Mesendoderm (in vitro differentiated cells): ENCODE results near the gene CARD14.

Experiments used
- DNase-seq: peaks from one replicate; pipeline ENCODE4 v3.0.0; 2013
- H2AK5ac ChIP-seq: 2 replicates; pipeline ENCODE4 v1.6.1; 2013; ENCODE audit warnings: low read length, inconsistent platforms
- H2BK120ac ChIP-seq: 2 replicates; pipeline ENCODE4 v1.6.1; 2013; ENCODE audit warnings: low read depth, mild to moderate bottlenecking, low read length, moderate library complexity, mixed read lengths
- H2BK15ac ChIP-seq: replicated peaks from 2 replicates; pipeline ENCODE4 v1.6.1; 2013; ENCODE audit warnings: low read depth, mild to moderate bottlenecking, moderate library complexity
- H2BK5ac ChIP-seq: 2 replicates; pipeline ENCODE4 v1.6.1; 2013; ENCODE audit warnings: low read length, inconsistent platforms
- H3K18ac ChIP-seq: 2 replicates; pipeline ENCODE4 v1.6.1; 2013; ENCODE audit warnings: mild to moderate bottlenecking, low read length, mixed read lengths
- H3K23ac ChIP-seq: one replicate; pipeline ENCODE4 v1.6.1; 2013; ENCODE audit warnings: low read length
- H3K27ac ChIP-seq: 2 replicates; pipeline ENCODE4 v1.5.1; 2013; ENCODE audit warnings: low read depth, mild to moderate bottlenecking, inconsistent platforms, low read length, moderate library complexity
- H3K27me3 ChIP-seq: 2 replicates; pipeline ENCODE4 v1.6.1; 2013; ENCODE audit warnings: low read length, control low read depth, mild to moderate bottlenecking, inconsistent platforms; ENCODE audit not compliant: insufficient read depth, poor library complexity
- H3K36me3 ChIP-seq: 2 replicates; pipeline ENCODE4 v1.6.1; 2013; ENCODE audit warnings: low read length, inconsistent platforms; ENCODE audit not compliant: control insufficient read depth, insufficient read depth
- H3K4ac ChIP-seq: one replicate; pipeline ENCODE4 v1.6.1; 2013; ENCODE audit warnings: low read depth, mild to moderate bottlenecking, low read length, moderate library complexity
- H3K4me1 ChIP-seq: 2 replicates; pipeline ENCODE4 v1.6.1; 2013; ENCODE audit warnings: low read depth, low read length, inconsistent platforms; ENCODE audit not compliant: control insufficient read depth
- H3K4me2 ChIP-seq: 2 replicates; pipeline ENCODE4 v1.6.1; 2013; ENCODE audit warnings: low read length
- H3K4me3 ChIP-seq: 2 replicates; pipeline ENCODE4 v1.5.1; 2013; ENCODE audit warnings: mild to moderate bottlenecking, low read length
- H3K56ac ChIP-seq: one replicate; pipeline ENCODE4 v1.6.1; 2013; ENCODE audit warnings: low read length
- H3K79me1 ChIP-seq: 2 replicates; pipeline ENCODE4 v1.6.1; 2013; ENCODE audit warnings: low read length, inconsistent platforms
- H3K79me2 ChIP-seq: 2 replicates; pipeline ENCODE4 v1.6.1; 2013; ENCODE audit warnings: mild to moderate bottlenecking, low read length; ENCODE audit not compliant: control insufficient read depth, insufficient read depth
- H3K9ac ChIP-seq: 2 replicates; pipeline ENCODE4 v1.6.1; 2013; ENCODE audit warnings: low read length, inconsistent platforms
- H4K5ac ChIP-seq: one replicate; pipeline ENCODE4 v1.6.1; 2013; ENCODE audit warnings: low read length
- H4K8ac ChIP-seq: one replicate; pipeline ENCODE4 v1.6.1; 2013; ENCODE audit warnings: low read depth, mild to moderate bottlenecking, control low read depth, low read length, moderate library complexity
- WGBS: extraction: QIAGEN DNeasy Blood & Tissue Kit; methylation state at CpG from one replicate; pipeline ENCODE4 v1.1.7; 2013; ENCODE audit warnings: low lambda C conversion rate, missing lambda C conversion rate; ENCODE audit not compliant: insufficient coverage; ENCODE audit errors: extremely low coverage; 5-methylcytosine and 5-hydroxymethylcytosine counted together

The CARD14 gene

DNA sequence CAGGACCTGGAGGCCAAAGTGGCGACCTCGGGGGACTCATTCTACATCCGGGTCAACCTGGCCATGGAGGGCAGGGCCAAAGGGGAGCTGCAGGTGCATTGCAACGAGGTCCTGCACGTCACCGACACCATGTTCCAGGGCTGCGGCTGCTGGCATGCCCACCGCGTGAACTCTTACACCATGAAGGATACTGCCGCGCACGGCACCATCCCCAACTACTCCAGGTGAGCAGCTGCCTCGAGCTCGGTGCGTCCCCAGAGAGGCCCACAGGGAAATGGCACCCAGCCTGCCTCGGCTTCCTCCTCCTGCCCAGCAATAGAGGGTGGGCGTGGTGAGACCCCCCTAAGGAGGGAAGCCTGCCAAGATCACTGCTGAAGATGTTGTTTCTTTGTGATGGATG, 32.4 kb downstream of the CARD14 start:
- no peak overlapping the region for H3K4me2 ChIP-seq
- H2BK120ac ChIP-seq = no peak overlapping the region
- no peak overlapping the region for H2AK5ac ChIP-seq
- no peak overlapping the region for H3K4me3 ChIP-seq
- H3K27me3 ChIP-seq = no peaks in the 10 kb centered on the region
- H3K18ac ChIP-seq = no peak overlapping the region
- no peak overlapping the region for H4K5ac ChIP-seq
- no peak overlapping the region for H2BK15ac ChIP-seq
- H3K79me1 ChIP-seq = no peaks in the 10 kb centered on the region
- no peak overlapping the region for H3K9ac ChIP-seq
- no peaks in the 10 kb centered on the region for H3K79me2 ChIP-seq
- H3K36me3 ChIP-seq = no peaks in the 10 kb centered on the region
- H3K4ac ChIP-seq = no peak overlapping the region
- no CpG with 5 or more reads among the region's 17 CpGs for WGBS
- H2BK5ac ChIP-seq = no peak overlapping the region
- no peak overlapping the region for H3K23ac ChIP-seq
- H4K8ac ChIP-seq = no peak overlapping the region
- no peak overlapping the region for H3K27ac ChIP-seq
- no peak for DNase-seq
- no peak overlapping the region for H3K56ac ChIP-seq
- H3K4me1 ChIP-seq = no peaks in the 10 kb centered on the region

DNA sequence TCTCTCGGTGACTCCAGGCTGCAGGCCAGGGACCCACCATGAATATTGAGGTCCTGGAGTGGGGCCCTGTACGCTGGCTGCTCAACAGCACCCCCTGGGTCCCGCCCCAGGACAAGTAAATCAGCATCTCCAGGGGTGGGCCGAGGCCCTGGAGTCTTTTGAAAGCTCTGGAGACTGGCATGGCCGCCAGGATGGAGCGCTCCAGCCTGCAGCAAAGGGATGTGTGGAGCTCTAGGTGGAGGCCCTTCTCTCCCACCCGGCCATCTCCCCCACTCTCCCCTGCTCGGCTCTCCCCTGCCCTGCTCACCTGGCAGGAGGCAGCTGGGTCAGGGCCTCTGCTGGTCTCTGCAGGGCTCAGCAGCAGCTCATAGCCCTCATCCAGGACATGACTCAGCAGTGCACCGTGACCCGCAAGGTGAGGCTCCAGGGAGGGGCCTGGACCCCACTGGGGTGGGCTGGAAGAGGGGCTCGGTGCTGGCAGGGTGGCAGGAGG, 33.7 kb downstream of the CARD14 start:
- no peak overlapping the region for H3K4me2 ChIP-seq
- no peaks in the 10 kb centered on the region for H3K4me1 ChIP-seq
- no peak overlapping the region for H2BK15ac ChIP-seq
- H3K27ac ChIP-seq = no peak overlapping the region
- no peaks in the 10 kb centered on the region for H3K36me3 ChIP-seq
- H3K4ac ChIP-seq = no peak overlapping the region
- no peak overlapping the region for H2AK5ac ChIP-seq
- no peak overlapping the region for H3K23ac ChIP-seq
- no CpG with 5 or more reads among the region's 11 CpGs for WGBS
- H3K79me2 ChIP-seq = no peaks in the 10 kb centered on the region
- no peak overlapping the region for H2BK5ac ChIP-seq
- no peak overlapping the region for H3K56ac ChIP-seq
- H3K18ac ChIP-seq = no peak overlapping the region
- no peaks in the 10 kb centered on the region for H3K27me3 ChIP-seq
- H3K4me3 ChIP-seq = no peak overlapping the region
- no peak overlapping the region for H4K8ac ChIP-seq
- H2BK120ac ChIP-seq = no peak overlapping the region
- peak; percentile 7 for DNase-seq
- no peaks in the 10 kb centered on the region for H3K79me1 ChIP-seq
- H4K5ac ChIP-seq = no peak overlapping the region
- no peak overlapping the region for H3K9ac ChIP-seq

DNA sequence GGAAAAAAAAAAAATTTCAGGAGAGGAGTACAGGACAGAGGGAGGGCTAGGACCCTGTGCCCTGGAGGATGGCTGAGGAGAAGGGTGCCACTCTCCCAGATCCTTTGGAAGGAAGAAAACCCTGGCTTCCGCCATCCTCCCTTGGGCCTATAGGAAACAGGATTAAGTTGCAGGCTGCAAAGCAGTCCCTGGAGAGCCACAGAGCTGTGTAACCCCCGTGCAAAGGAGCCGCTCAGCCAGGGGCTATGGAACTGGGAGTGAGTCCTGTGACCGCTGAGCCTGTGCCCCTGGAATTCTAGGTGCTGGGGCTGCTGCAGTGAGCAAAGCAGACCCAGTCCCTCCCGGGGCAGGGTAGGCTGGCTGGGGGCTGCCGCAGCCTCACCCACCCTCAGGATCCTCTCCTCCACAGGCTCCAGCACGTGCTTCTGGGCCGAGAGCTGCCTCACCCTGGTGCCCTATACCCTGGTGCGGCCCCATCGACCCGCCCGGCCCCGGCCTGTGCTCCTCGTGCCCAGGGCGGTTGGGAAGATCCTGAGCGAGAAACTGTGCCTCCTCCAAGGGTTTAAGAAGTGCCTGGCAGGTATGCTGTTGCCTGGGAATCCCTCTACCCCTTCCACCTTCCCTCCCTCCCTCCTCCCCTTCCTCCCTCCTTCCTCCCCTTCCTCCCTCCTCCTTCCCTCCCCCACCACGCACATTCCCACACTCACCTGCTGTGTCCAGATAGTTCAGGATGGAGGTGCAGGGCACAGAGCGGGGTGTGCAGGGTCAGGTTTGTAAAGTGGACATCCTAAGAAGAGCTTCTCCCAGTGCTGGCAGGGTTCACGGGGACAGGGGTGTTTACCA, 35.0 kb downstream of the CARD14 start:
- Histone ChIP-seq H3K27ac (no peak overlapping the region), H3K9ac (no peak overlapping the region), H2BK120ac (no peak overlapping the region), H3K36me3 (no peaks in the 10 kb centered on the region), H3K4me2 (no peak overlapping the region), H4K5ac (no peak overlapping the region), H3K23ac (no peak overlapping the region), H4K8ac (no peak overlapping the region), H2AK5ac (no peak overlapping the region), H3K79me2 (no peaks in the 10 kb centered on the region), H3K4me3 (no peak overlapping the region), H2BK15ac (no peak overlapping the region), H3K56ac (no peak overlapping the region), H2BK5ac (no peak overlapping the region), H3K4ac (no peak overlapping the region), H3K79me1 (no peaks in the 10 kb centered on the region), H3K18ac (no peak overlapping the region), H3K27me3 (no peaks in the 10 kb centered on the region), H3K4me1 (no peaks in the 10 kb centered on the region)
- DNase-seq = no peak
- no CpG with 5 or more reads among the region's 19 CpGs for WGBS

DNA sequence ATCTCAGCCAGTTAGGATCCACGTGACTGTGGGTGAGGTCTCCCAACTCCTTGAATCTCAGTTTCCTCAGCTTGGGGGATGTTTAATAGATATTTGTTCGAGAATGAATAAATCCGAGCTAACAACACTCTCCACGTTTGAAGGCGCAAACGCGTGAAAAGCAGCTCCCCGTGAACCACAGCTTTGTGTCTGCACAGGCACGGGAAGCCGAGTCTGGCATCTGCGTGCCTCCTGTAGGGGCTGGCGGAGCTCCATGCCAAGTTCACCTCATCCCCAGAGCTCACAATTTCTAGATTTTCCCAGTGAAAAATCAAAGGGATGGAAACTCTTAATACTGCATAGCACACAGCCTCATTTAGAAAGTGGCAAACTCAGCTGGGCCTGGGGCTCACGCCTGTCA, 36.0 kb downstream of the CARD14 start:
- H3K36me3 ChIP-seq = no peaks in the 10 kb centered on the region
- H4K5ac ChIP-seq = no peak overlapping the region
- no peak overlapping the region for H2BK120ac ChIP-seq
- H4K8ac ChIP-seq = no peak overlapping the region
- no peaks in the 10 kb centered on the region for H3K79me2 ChIP-seq
- no peaks in the 10 kb centered on the region for H3K27me3 ChIP-seq
- no peak overlapping the region for H2BK5ac ChIP-seq
- H3K18ac ChIP-seq = no peak overlapping the region
- no CpG with 5 or more reads among the region's 13 CpGs for WGBS
- DNase-seq = no peak
- H3K4ac ChIP-seq = no peak overlapping the region
- no peak overlapping the region for H2BK15ac ChIP-seq
- no peak overlapping the region for H2AK5ac ChIP-seq
- H3K4me1 ChIP-seq = no peaks in the 10 kb centered on the region
- no peak overlapping the region for H3K4me2 ChIP-seq
- H3K27ac ChIP-seq = no peak overlapping the region
- no peak overlapping the region for H3K9ac ChIP-seq
- H3K23ac ChIP-seq = no peak overlapping the region
- no peak overlapping the region for H3K4me3 ChIP-seq
- H3K79me1 ChIP-seq = no peaks in the 10 kb centered on the region
- no peak overlapping the region for H3K56ac ChIP-seq

DNA sequence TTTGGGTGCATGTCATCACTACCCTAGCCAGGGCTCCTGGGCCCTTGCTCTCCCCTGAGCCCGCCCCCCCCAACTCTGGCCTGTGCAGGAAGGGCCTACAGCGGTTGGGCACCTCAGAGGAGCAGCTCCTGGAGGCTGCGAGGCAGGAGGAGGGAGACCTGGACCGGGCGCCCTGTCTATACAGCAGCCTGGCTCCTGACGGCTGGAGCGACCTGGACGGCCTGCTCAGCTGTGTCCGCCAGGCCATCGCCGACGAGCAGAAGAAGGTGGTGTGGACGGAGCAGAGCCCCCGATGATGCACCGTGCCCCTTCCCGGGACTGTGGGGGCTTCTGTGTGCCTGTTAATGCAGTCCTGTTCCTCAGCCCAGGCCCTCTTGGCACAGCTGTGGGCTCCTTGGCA, 38.2 kb downstream of the CARD14 start:
- Histone ChIP-seq H2BK120ac (no peak overlapping the region), H2AK5ac (no peak overlapping the region), H3K79me2 (no peaks in the 10 kb centered on the region), H3K18ac (no peak overlapping the region), H3K23ac (no peak overlapping the region), H3K4me3 (no peak overlapping the region), H3K56ac (no peak overlapping the region), H3K27me3 (no peaks in the 10 kb centered on the region), H2BK15ac (no peak overlapping the region), H3K79me1 (no peaks in the 10 kb centered on the region), H3K27ac (no peak overlapping the region), H3K9ac (no peak overlapping the region), H3K4me2 (no peak overlapping the region), H3K4ac (no peak overlapping the region), H2BK5ac (no peak overlapping the region), H4K8ac (no peak overlapping the region), H3K36me3 (no peaks in the 10 kb centered on the region), H4K5ac (no peak overlapping the region), H3K4me1 (no peaks in the 10 kb centered on the region)
- no peak for DNase-seq
- no CpG with 5 or more reads among the region's 16 CpGs for WGBS

DNA sequence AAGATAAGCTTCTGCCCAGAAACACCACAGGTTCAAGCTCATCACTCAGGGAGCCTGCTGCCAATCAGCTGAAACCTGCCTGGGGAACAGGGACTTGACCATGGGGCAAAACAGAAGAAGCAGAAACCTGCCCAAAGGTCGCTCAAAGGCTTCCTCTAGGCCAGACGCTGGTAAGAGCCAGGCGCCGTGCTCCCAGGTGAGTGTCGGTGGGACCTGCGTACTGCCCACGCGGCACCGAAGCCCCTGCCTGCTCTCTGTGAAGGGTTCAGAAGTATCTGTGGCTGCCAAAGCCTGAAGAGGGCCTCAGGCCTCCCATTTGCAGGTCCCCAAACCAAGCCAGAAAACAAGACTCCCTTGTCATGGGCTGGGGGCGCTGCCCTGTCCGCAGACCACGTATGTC, 39.9 kb downstream of the CARD14 start:
- no peak overlapping the region for H4K8ac ChIP-seq
- H3K18ac ChIP-seq = no peak overlapping the region
- no peak overlapping the region for H2BK5ac ChIP-seq
- no peaks in the 10 kb centered on the region for H3K79me1 ChIP-seq
- H3K23ac ChIP-seq = no peak overlapping the region
- H3K79me2 ChIP-seq = no peaks in the 10 kb centered on the region
- H3K4me2 ChIP-seq = no peak overlapping the region
- no peak overlapping the region for H3K27ac ChIP-seq
- H2AK5ac ChIP-seq = no peak overlapping the region
- no peak overlapping the region for H2BK15ac ChIP-seq
- H3K4me1 ChIP-seq = no peaks in the 10 kb centered on the region
- no peak overlapping the region for H3K4me3 ChIP-seq
- H3K9ac ChIP-seq = no peak overlapping the region
- DNase-seq = no peak
- no peak overlapping the region for H3K56ac ChIP-seq
- H3K36me3 ChIP-seq = no peaks in the 10 kb centered on the region
- H3K27me3 ChIP-seq = no peaks in the 10 kb centered on the region
- no peak overlapping the region for H3K4ac ChIP-seq
- no peak overlapping the region for H2BK120ac ChIP-seq
- WGBS = no CpG with 5 or more reads among the region's 12 CpGs
- H4K5ac ChIP-seq = no peak overlapping the region
